GM18519 (cell line): Measurements from ENCODE around the gene MCF2L2.
"Not testable (repeated sequence)": the region's sequence is repeated elsewhere in the genome, so short reads cannot be mapped to it uniquely, and the experiment has no call there.

Experiments used
- ATAC-seq: cut with Tn5 transposase; IDR thresholded peaks from one replicate; pipeline ENCODE4 v1.9.1; 2021; ENCODE audit warnings: mild to moderate bottlenecking, moderate library complexity; ENCODE audit not compliant: unreplicated experiment, low FRiP score

The MCF2L2 gene

DNA sequence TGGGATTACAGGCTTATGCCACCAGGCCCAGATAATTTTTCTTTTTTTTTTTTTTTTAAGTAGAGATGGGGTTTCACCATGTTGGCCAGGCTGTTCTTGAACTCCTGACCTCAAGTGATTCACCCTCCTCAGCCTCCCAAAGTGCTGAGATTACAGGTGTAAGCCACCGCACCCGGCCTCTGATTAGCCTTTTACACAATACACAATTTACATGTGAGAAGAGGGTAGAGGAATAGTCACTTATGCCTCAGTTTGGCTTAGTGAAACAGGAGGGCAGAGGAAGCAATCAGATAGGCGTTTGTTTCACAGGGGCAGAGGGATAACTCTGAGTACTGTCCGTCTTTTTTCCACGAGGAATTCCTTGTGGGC, 56.8 kb downstream of the MCF2L2 start:
- not testable (repeated sequence) for ATAC-seq

DNA sequence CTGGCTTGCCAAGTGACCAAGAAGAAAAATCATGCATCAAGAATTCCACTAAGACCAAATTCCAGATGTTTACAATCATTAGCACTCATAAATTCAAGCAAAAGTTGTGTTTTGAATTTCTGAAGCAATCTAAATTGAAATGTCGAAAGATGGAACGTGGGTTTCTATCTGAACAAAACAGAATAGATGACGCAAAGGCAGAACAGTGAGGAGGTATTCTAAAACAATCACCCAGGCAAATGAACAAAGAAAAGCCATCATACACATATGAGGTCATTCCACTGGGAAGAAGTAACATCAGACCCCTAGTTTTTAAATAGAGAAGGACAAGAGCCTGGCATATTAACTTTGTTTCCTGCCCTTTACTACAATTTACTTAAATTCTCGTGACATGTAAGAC, 58.0 kb downstream of the MCF2L2 start:
- ATAC-seq, result no peak

DNA sequence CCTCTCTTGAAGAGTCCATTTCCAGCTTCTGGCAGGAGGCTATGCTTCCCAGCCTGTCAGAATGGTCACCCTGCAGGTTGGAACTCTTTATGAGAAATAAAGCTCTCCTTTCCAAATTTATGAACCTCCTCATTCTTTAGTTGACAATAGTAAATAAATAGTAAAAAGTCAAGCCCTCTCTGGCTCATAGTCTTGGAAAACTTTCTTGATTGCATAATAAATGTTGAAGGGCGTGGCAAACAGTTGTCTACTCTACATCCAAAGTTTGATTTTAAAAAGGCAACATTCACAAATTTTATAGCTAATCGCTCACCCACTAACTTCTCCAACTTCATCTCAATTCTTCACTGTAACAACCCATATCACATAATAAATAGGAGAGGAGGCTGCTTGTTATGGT, 58.8 kb downstream of the MCF2L2 start:
- ATAC-seq, result no peak

DNA sequence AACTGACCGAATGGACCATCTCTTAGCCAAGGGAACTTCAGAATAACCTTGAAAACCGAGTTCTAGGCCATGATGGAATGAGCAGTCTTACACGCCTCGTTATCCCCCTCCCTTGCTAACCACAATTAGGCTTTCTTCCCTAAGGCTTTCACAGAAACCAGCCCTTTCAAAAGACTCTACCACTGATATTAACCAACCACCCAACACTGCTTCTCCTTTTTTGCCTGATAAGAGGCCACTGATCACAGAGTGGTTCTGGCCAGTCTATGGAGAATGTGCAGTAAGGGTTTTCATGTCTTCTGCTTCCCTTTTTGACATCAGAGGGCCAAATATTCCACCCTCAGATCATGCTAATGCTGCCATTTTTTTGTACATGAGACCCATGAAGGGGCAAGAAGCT, 59.3 kb downstream of the MCF2L2 start:
- ATAC-seq, result no peak

DNA sequence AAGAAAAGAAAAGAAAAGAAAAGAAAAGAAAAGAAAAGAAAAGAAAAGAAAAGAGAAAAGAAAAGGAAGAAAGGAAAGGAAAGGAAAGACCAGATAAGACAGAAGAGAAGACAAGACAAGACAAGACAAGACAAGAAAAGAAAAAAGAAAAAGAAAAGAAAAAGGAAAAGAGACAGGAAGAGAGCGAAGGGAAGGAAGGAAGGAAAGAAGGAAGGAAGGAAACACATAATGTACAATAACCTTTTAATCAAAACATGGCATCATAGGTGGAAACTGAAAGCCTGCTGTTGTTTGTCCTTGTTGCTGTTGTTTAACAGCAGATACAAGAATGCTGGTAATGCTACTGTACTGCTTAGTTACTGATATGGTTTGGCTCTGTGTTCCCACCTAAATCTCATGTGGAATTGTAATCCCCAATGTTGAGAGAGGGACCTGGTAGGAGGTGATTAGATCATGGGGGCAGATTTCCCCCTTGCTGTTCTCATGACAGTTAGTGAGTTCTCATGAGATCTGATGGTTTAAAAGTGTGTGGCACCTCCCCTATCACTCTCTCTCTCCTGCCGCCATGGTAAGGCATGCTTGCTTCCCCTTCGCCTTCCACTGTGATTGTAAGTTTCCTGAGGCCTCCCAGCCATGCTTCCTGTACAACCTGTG, 67.3 kb downstream of the MCF2L2 start:
- no peak for ATAC-seq

DNA sequence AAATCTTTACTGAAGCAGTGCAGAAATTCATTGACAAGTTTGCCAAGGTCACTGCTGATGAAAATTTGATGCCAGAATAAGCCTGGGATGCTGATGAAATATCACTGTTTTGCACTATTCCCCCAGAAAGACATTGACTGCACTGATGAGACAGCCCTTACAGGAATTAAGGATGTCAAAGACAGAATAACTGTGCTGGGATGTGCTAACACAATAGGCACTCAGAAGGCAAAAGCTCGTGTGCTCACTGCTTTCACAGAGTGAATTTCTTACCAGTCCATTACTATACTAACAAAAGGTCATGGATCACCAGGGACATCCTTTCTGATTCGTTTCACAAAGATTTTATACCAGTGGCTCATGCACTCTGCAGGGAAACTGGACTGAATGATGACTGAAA, 69.4 kb downstream of the MCF2L2 start:
- no peak for ATAC-seq

DNA sequence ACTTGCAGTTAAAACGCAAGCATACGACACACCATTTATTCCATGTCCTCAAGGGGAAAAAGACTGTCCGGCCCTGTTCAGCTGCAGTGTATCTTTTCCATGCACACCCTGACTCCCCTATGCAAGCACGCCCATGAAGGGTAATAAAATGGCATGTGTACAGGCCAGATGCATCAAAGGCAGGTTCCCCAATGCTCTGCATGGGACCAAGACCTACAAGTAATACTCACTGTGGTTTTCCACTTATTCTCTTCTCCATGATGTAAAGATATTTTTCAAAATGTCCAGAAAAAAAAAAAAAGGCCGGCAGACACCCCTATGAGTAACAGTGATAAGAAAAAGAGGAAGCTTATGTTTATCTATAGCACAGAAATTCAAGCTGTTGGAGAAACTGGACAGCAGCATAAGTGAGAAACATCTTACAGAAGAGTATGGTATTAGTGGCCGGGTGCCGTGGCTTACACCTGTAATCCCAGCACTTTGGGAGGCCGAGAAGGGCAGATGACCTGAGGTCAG, 70.8 kb downstream of the MCF2L2 start:
- no peak for ATAC-seq

DNA sequence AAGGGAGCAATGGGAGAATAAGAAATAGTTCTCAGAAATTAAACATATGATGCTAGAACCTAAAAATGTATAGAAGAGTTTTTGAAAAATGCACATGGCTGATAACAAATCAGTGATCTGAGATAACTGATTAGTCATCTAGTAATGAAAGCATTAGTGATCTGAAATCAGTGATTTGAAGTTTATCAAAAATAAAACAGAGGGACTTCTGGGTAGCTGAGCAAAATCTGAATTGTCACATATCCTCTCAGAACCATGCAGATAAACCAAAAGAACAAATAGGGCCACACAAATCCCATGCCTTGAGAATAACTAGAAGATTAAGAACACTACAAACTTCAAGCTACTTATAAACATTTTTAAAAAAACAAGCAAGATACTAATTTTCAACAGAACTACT, 71.5 kb downstream of the MCF2L2 start:
- ATAC-seq, result no peak

DNA sequence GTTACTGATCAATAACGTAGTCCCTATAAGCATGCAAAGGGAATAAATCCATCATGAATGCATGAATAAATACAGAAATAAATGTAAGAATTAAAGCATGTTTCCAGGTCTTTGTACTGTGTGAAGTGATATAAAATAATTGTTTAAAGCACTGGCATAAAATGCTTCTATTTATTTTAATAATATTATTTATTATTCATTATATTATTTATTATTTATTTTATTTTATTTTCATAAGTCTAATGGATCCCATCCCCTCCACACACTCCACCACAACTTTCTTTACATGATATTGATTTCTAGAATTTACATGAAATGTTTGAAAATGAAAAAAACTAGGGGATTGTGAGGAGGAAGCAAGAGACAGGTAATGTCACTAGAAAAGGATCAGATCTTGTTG, 73.5 kb downstream of the MCF2L2 start:
- no peak for ATAC-seq

DNA sequence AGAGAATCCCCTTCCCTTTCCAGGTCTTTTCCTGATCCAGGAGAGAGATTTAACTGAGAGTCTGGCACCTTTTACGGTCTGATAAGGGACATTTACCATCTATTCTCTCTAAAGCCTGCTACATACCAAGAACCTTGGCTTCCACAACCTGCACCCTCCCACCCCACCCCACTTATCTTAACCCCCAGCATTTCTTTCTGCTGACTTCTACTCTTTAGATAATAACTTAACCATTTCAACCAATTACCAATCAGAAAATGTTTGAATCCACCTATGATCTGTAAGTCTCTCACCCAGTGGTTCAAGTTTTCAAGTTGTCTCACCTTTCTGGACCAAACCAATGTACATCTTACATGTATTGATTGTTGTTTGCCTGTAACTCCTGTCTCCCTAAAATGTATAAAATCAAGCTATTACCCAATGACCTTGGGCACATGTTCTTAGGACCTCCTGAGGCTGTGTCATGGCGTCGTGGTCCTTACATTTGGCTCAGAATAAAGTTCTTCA, 74.0 kb downstream of the MCF2L2 start:
- no peak for ATAC-seq

DNA sequence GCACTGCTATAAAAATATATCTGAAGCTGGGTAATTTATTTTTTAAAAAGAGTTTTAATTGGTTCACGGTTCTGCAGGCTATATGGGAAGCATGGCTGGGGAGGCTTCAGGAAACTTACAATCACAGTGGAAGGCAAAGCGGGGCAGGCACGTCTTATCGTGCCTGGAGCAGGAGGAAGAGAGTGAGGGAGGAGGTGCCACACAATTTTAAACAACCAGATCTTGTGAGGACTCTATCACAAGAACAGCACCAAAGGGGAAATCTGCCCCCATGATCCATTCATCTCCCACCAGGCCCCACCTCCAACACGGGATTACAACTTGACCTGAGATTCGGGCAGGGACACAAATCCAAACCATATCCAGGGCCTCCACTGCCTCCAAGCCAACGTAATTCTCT, 75.0 kb downstream of the MCF2L2 start:
- no peak for ATAC-seq

DNA sequence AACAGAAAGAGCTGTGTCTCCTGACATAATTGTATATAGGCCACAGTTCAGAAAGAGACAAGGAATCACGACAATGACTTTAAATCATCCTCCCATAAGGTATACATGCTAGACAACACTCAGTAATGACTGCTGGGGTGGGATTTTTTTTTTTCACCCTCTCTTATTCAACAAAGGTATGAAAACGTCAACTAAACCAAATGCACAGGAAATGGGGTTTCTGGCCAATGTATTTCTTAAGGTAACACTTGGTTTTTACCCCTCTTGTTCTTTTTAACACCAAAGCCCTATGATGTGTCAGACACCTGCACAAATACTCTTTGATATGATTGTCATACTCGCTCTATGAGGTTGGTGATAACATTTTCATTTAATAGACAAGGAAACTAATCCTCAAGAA, 78.3 kb downstream of the MCF2L2 start:
- no peak for ATAC-seq

DNA sequence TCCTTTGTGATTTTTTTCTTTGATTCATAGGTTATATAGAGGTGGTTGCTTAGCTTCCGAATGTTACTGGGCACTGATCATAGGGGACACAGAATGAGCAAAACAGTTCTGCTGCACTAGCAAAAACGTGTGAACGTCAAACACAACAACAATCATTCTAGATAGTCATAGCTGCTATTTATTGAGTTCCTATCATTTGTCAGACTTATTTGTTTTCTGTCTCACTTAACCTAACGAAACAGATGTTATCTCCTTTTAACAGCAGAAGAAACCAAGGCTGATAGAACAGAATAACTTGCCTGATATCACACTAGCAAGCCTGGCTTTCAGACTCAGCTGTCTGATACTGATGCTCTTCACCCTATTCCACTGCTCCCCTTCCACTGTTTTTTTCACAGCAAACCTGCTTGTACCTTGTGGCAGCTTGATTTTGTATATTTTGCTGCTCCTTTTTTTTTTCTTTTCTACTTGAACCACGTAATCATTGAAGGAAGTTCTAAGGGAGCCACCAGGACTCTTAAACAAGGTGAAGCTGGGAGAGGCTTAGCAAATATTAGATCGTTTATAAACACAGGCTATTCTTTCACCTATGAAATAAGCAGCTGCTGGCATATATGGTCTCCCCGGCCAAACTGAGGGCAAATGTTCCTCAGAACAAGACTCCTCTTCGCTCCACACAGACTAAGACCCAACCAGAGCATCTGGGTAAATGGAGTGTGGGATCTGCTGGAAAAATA, 78.8 kb downstream of the MCF2L2 start:
- ATAC-seq, result no peak

DNA sequence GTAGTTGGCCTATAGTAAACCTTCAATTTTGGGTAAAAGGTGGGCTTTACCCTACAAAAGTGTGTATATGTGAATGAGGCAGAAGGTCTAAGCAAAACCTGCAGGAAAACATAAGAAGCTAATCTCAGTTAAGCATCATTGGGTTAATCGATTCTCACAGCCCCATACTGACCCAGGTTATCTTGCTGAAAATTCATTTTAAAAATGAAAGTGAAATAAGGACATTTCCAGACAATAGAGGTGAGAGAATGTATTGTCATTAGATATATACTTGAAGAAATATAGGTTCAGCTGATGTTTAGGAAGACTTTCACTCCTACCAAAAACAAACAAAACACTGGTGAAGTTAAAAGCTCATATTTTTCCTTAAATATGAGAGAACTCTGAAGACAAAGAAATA, 85.6 kb downstream of the MCF2L2 start:
- ATAC-seq, result no peak

DNA sequence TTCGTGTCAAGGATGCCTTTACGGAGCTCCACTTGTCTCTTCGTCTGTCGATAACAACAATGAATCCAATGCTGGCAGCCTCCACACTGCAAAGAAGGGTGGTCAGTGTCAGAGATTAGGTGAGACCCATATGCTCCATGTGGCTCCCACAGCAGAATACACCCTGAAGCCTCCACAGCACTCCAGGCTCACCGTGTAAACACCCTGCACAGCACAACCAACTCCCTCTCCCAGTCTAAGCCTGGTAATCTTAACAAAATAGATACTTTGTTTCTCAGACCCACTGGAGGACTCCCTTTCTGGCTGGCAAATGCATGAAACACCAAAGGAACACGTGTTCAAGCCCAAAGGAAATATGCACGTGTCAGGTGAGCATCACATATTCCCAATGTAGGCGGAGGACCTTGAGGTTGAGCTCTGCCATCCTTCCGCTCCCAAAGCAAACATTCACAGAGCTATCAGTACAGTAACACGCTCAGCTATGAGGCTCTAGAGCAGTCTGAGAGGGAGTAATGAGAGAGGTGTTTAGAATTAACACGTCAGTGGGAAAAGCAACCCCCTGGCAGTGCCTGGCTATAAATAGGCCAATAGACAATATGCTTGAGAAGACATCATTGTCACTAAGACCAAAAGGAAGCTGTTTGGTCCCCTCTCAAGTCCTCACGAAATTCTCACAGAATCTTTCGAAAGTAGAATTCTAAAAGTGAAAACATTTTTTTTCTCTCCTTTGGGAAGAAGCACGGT, 86.7 kb downstream of the MCF2L2 start:
- no peak for ATAC-seq

DNA sequence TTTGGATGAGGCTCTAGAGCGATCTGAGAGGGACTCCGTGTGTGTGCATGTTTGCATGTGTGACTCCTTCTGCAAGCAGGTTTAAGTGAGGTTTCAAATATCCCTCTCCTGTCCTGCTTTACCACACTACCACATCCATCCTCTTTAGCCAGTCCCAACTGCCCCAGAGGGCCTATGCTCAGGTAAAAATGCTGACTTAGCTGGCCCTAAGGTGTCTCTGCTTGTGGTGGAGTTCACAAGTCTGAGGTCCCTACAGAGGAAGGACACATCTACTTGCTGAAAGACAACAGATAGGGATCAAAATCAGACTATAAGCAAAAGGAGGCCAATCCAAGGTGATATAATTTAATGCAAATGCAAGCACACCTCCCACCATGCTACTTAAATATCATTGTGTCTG, 88.2 kb downstream of the MCF2L2 start:
- ATAC-seq, result no peak

DNA sequence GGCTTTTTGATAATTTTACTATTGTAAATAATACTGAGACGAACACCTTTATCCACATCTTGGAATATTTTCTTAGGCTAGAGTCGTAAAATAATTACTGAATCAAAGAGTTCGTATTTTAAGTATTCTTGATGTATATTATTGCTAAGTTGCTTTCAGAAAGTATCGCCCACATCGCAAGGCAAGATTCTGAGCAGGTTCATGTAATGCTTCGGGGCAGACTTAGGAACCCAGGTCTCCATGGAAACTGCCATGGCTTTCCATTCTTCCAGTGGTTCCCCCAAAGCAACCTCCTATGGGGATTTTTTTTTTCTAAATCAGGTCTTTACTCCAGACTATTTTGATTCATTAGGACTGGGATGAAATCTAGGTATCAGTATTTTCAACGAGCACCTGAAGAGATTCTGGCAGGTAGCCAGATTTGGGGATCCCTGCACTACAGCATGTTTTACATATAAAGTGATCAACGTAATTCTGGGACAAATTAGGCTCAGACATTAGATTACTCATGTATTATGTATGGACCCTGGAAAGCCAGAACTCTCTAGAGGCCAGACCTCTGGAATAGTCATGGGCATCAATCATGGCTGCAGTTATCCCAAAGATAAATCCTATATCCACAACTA, 88.8 kb downstream of the MCF2L2 start:
- ATAC-seq, result no peak

DNA sequence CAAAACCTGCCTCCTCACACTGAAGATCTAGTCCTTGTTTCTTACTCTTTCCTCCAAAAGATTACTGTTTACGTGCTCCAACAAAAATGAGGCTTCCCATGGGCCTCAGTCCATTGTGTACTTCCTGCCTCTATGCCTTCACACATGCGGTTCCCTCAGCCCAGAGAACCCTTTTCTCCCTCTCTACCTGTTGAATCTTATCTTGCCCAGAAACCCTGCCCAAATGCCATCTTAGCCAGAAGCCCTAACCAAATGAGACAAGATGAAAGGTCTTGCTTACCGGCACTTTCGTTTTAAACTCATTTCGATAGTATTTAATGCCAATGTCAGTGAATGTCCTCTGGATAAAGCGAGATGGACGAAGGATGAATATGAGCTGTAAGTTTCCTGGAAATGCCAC, 89.9 kb downstream of the MCF2L2 start:
- no peak for ATAC-seq

DNA sequence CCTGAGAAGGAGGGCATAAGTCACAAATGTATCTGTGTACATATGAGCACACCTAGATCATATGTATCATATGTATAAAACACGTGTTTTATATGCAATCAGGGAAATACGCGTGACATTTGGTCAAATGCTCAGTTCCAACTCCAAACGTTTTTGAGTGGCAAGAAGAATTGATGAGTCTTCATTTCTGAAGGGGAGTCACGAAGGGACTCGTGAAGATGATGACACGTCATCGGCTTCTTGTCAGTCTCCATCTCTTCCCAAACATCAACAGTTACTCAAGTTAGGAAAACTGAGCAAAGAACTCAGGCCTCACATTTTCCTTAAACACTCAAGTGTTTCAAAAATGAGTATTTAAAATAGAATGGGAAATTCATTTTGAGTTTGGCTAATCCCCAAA, 95.9 kb downstream of the MCF2L2 start:
- ATAC-seq, result no peak

DNA sequence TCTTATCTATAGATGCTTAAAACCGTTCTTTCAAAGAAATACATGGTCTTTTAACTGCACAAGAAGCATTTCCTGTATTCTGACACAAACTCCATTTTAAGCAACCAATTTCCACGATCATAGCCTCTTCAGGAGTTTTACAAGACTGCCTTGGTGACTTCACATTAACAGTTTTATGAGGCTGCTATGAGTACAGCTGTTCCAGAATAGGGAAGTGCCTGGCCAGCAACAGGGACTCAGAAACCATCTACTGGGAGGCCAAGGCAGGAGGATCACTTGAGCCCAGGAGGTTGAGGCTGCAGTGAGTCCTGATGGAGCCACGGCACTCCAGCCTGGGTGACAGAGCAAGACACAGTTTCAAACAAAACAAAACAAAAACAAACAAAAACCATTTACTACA, 96.9 kb downstream of the MCF2L2 start:
- no peak for ATAC-seq

DNA sequence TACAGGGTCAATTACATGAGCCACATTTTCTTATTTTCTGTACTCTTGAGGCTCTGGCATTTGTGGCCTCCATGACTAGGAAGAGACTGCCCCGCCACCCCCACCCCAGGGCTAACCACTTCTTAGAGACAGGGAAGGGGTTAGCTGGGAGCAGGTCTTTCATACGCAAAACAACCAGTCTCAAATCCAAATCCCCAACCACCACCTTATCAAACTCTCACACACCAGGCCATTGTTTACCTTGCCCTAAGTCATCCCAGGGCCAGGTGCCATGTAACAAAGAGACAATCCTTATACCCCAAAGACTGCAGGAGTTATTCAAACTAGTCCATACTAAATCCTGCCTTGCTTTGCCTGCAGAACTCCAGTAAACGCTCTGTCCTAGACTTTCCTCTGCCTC, 97.5 kb downstream of the MCF2L2 start:
- no peak for ATAC-seq
